ENCODE data around the gene GSE1.

The GSE1 gene

DNA sequence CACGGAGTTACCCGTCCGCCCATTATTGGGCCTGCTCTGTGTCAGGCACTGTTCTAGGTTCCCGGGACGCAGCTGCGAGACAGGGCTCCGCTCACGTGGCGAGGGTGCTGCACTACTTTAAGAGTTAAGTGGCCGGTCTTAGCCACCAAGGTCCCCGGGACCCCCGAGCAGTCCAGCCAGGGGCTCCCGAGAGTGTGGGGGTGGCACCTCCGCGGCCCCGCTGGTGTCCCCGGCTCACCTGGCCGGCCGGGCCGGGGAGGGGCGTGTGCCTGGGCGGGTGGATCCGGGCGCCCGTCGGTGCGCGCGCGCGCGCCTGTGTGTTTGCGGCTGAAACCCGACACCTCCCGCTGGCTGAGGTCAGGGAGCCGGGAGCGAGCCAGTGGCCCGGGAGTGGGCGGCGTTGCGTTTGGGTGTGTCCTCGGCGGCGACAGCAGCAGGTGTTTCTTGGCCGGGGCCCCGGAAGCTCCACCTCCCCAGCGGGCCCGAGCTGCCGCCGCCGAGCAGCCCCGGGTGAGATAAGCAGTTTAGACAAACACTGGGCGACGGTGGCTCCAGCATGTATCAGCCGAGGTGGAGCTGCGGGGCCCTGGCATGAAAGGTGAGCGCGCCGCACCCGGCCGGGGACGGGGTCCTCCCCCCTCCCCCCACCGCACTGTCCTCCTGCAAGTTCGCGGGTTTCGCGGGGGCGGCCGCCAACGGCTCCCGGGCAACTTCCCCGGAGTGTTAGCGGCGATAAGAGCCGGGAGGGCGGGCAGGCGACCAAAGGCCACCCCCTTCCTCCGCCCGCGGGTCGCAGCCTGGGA lies at the start of gene GSE1:
GSE1 (plus strand) TSS at position 522 of the 803 bp plus-strand sequence; CDS start at position 592, 70 bp downstream.
- Histone ChIP-seq H3K27me3 (ENCODE audit: insufficient read depth, low read length) (no peaks in the 10 kb centered on the region), H3K4me1 (ENCODE audit: control insufficient read depth, insufficient read depth, low read length, unreplicated experiment) (peaks cover 16% of the 10 kb centered on the region), H3K4me3 (ENCODE audit: low read depth, low read length) (peak within 1 kb of the TSS; percentile 79), H3K36me3 (ENCODE audit: insufficient read depth, low read length) (no peaks in the 10 kb centered on the region), H3K27ac (ENCODE audit: low read depth, low read length) (peak within 1 kb of the TSS; percentile 73), H2AFZ (ENCODE audit: low read length, unreplicated experiment) (peak within 1 kb of the TSS; percentile 21), H3K79me2 (ENCODE audit: control insufficient read depth, insufficient read depth, low read length, unreplicated experiment) (peaks cover 3% of the 10 kb centered on the region)

DNA sequence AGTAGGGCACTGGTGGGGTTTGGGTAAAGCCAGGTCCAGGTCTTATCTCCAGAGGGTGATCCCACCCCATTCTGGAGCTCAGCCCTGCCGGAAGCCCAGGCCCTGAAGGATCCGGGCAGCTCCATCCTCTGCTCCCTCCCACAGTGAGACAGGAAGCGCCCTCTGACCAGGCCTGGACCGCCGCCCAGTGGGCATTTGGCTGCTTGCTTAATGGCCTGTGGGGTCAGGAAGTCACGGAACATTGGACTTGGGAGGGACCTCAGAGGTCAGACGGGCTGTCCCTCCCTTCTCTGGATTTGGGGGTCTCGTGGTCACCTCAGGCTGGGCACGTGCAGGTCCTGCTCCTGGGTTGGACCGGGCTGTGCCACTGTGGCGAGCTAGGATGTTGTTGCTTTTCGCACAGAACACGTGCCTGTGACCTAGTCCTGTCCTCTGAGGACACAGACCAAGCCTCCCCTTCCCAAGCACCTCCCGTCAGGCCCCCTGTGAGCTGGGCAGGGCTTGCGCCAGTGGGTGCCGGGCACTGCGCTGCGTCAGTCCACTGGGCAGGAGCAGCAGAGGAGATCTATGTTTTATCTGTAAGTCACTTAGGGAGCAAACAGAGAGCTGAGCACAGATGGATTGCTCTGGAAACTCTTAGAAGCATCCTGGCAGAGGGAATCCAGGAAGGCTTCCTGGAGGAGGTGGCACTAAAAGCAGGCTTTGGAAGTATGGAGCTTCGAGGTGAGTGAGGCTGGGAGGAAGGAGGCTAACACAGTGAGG lies 49.4 kb upstream of the GSE1 start:
- peaks cover 20% of the 10 kb centered on the region for H3K4me1 ChIP-seq (ENCODE audit: control insufficient read depth, insufficient read depth, low read length, unreplicated experiment)
- H2AFZ ChIP-seq (ENCODE audit: low read length, unreplicated experiment), result no peak overlapping the region

DNA sequence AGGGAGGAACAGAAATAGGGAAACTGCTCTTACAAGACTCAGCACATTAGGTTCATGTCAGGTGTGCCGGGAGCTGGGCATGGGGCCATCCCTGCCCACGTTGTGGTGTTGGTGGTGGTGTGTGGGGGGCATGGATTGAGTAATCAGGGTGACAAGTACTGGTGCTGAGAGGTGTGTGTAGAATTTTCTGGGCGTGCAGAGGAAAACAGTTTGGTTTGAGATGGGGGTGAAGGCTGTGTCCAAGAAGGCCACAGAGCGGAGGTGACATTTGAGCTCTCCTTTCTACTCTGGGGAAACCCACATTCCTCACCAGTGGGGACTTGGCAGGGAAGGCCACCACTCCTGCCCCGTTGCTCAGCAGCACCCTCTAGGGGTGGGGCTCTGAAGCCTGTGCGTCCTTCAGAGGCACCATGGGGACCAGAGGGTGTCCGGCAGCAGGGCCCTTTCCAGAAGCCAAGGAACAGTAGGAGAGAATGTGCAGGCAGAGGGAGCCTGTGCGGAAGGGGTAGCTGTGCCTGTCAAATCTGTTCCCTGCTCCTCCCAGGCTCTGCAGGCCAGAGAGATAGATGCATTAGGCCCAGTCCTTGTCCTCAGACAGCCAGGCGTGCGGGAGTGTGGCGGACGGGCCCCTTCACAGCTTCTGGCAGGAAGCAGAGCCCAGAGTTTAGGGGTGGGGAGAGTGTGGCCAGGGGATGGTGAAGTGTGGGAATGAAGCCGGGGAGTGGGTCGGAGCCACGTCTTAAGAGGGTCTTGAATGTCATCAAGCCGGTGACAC lies 48.7 kb upstream of the GSE1 start:
- Histone ChIP-seq H3K27ac (ENCODE audit: low read depth, low read length) (no peak overlapping the region), H3K4me3 (ENCODE audit: low read depth, low read length) (no peak overlapping the region), H3K79me2 (ENCODE audit: control insufficient read depth, insufficient read depth, low read length, unreplicated experiment) (peaks cover 46% of the 10 kb centered on the region), H3K27me3 (ENCODE audit: insufficient read depth, low read length) (no peaks in the 10 kb centered on the region), H3K4me1 (ENCODE audit: control insufficient read depth, insufficient read depth, low read length, unreplicated experiment) (peaks cover 17% of the 10 kb centered on the region), H2AFZ (ENCODE audit: low read length, unreplicated experiment) (no peak overlapping the region), H3K36me3 (ENCODE audit: insufficient read depth, low read length) (no peaks in the 10 kb centered on the region)

More for the DNA sequence above, 49.4 kb upstream of the GSE1 start:
- peaks cover 54% of the 10 kb centered on the region for H3K79me2 ChIP-seq (ENCODE audit: control insufficient read depth, insufficient read depth, low read length, unreplicated experiment)
- no peak overlapping the region for H3K4me3 ChIP-seq (ENCODE audit: low read depth, low read length)
- no peaks in the 10 kb centered on the region for H3K36me3 ChIP-seq (ENCODE audit: insufficient read depth, low read length)
- no peak overlapping the region for H3K27ac ChIP-seq (ENCODE audit: low read depth, low read length)
- H3K27me3 ChIP-seq (ENCODE audit: insufficient read depth, low read length), result no peaks in the 10 kb centered on the region

DNA sequence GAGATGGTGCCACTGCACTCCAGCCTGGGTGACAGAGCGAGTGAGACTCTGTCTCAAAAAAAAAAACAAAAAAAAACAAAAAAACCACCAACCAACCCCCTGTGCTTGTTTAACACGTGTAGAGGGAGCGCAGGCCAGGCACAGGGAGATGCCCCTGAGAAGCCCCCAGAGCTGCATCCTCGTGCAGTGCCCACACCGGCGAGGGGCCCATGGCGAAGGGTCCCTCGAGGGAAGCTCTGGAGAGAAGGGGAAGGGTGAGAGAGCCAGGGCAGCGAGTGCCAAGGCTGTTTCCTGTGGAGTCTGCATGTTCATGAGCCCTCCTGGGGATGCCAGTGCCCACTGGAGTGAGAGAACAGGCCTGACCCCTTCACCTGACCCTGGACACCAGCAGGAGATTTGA lies 47.8 kb upstream of the GSE1 start:
- no peaks in the 10 kb centered on the region for H3K27me3 ChIP-seq (ENCODE audit: insufficient read depth, low read length)
- H3K27ac ChIP-seq (ENCODE audit: low read depth, low read length), result no peak overlapping the region
- peaks cover 15% of the 10 kb centered on the region for H3K4me1 ChIP-seq (ENCODE audit: control insufficient read depth, insufficient read depth, low read length, unreplicated experiment)
- no peak overlapping the region for H2AFZ ChIP-seq (ENCODE audit: low read length, unreplicated experiment)
- H3K79me2 ChIP-seq (ENCODE audit: control insufficient read depth, insufficient read depth, low read length, unreplicated experiment), result peaks cover 46% of the 10 kb centered on the region
- H3K36me3 ChIP-seq (ENCODE audit: insufficient read depth, low read length), result no peaks in the 10 kb centered on the region
- H3K4me3 ChIP-seq (ENCODE audit: low read depth, low read length), result no peak overlapping the region

DNA sequence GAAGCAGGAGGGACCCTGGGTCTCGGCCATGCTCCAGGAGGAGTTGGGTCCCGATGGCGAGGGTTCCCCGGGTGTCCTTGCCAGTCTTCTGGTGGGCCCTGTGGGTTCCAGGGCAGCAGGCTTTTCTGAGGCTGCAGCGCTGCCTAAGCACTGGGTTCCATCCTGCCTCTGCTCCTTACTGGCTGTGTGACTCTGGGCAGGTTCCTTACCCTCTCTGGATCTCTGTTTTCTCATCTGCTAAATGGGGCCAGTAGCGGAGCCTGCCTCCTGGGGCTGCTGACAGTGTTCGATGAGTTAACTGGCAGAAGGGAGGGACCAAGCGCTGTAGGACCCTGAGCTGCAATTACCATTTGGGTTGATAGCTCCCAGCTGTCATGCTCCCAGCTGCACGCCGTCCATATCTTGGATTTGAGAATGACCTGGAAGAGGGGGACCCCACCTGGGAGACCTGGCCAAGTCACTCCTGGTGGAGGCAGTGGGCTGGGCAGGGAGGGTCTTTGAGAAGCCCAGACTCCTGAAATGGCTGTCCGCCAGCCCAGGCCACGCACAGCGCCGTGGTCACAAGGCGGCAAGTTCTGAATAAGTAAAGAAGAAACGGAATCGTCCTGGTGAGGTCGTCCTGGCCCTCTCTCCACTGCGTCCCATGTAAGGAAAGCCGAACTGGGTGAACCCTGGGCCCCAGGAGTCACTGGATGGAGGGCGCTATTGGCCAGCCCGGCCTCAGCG lies 47.2 kb upstream of the GSE1 start:
- H3K36me3 ChIP-seq (ENCODE audit: insufficient read depth, low read length), result no peaks in the 10 kb centered on the region
- peaks cover 15% of the 10 kb centered on the region for H3K4me1 ChIP-seq (ENCODE audit: control insufficient read depth, insufficient read depth, low read length, unreplicated experiment)
- H3K79me2 ChIP-seq (ENCODE audit: control insufficient read depth, insufficient read depth, low read length, unreplicated experiment), result peaks cover 47% of the 10 kb centered on the region
- H3K4me3 ChIP-seq (ENCODE audit: low read depth, low read length), result no peak overlapping the region
- no peaks in the 10 kb centered on the region for H3K27me3 ChIP-seq (ENCODE audit: insufficient read depth, low read length)
- H2AFZ ChIP-seq (ENCODE audit: low read length, unreplicated experiment), result no peak overlapping the region
- no peak overlapping the region for H3K27ac ChIP-seq (ENCODE audit: low read depth, low read length)

DNA sequence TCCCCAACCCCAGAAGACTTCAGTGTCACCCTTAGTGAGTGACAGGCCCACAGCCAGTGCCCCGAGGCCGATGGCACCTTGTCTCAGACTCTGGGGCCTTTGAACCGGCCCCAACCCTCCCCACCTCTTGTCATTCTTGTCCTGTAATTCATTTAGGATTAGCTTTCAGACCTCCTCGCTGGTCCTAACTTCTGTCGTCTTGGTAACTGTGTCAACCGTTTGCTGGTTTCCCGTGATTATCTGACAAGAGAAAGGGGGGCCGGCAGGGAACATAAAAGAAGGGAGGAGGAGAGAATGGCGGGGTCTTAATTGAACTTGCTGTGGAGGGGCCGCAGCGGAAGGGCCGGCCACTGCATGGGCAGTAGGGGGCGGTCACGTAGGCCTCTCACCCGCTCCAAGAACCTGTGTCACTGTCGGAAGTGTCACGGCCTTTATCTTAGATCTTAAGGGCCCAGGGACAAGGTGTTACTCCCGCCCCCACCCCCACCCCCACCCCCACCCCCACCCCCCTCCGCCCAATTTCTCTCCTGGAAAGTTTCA lies 46.5 kb upstream of the GSE1 start:
- H3K27ac ChIP-seq (ENCODE audit: low read depth, low read length), result no peak overlapping the region
- H2AFZ ChIP-seq (ENCODE audit: low read length, unreplicated experiment), result no peak overlapping the region
- H3K27me3 ChIP-seq (ENCODE audit: insufficient read depth, low read length), result no peaks in the 10 kb centered on the region
- H3K79me2 ChIP-seq (ENCODE audit: control insufficient read depth, insufficient read depth, low read length, unreplicated experiment), result peaks cover 42% of the 10 kb centered on the region
- no peaks in the 10 kb centered on the region for H3K36me3 ChIP-seq (ENCODE audit: insufficient read depth, low read length)
- peaks cover 15% of the 10 kb centered on the region for H3K4me1 ChIP-seq (ENCODE audit: control insufficient read depth, insufficient read depth, low read length, unreplicated experiment)
- H3K4me3 ChIP-seq (ENCODE audit: low read depth, low read length), result no peak overlapping the region

DNA sequence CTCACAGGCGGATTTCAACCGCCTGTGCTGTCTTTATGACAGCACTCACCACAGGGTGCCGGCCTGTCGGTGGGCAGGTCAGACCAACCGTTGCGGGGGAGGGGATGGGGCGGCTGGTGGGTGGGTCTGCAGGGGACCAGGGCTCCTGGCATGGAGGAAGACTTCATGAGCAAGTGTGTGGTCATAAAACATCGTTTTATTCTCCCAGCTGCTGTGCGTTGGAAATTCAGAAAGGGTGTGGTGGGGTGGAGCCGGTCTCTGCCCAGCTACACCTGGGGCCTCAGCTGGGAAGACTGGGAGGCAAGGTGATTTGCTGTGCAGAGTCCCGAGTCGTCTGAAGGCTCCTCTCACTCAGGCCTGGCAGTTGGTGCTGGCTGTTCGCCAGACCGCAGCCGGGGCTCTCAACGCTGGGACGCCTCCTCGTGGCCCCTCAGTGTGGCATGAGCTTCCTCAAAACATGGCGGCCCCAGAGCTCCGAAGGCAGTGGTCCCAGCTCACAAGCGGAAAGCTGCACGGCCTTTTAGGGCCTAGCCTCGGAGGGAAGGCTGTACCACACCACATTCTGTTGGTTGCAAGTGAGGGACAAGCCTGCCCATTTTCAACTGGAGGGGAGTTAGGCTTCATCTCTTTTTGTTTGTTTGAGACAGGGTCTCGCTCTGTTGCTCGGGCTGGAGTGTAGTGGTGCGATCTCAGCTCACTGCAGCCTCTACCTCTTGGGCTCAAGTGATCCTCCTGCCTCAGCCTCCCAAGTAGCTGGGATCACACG lies 45.8 kb upstream of the GSE1 start:
- peaks cover 12% of the 10 kb centered on the region for H3K4me1 ChIP-seq (ENCODE audit: control insufficient read depth, insufficient read depth, low read length, unreplicated experiment)
- H3K27ac ChIP-seq (ENCODE audit: low read depth, low read length), result no peak overlapping the region
- no peak overlapping the region for H3K4me3 ChIP-seq (ENCODE audit: low read depth, low read length)
- peaks cover 42% of the 10 kb centered on the region for H3K79me2 ChIP-seq (ENCODE audit: control insufficient read depth, insufficient read depth, low read length, unreplicated experiment)
- no peaks in the 10 kb centered on the region for H3K27me3 ChIP-seq (ENCODE audit: insufficient read depth, low read length)
- H2AFZ ChIP-seq (ENCODE audit: low read length, unreplicated experiment), result no peak overlapping the region
- H3K36me3 ChIP-seq (ENCODE audit: insufficient read depth, low read length), result no peaks in the 10 kb centered on the region

DNA sequence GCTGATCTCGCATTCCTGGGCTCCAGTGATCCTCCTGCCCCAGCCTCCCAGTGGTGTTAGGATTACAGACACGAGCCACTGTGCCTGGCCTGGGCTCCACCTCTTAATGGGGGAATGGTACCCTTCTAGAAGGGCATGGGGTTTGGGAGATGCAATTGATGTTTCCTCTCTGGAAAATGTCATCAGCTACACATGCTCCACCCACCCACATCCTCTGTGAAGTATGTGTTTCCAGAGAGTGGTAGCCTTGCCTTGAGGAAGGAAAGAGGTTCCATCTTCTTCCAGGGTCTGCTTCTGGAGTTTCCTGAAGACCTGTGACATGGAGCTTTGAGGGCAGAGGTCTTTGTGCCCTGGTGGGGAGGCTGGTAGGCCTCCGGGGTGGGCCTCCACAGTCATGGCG lies 45.2 kb upstream of the GSE1 start:
- H3K4me1 ChIP-seq (ENCODE audit: control insufficient read depth, insufficient read depth, low read length, unreplicated experiment), result peaks cover 10% of the 10 kb centered on the region

DNA sequence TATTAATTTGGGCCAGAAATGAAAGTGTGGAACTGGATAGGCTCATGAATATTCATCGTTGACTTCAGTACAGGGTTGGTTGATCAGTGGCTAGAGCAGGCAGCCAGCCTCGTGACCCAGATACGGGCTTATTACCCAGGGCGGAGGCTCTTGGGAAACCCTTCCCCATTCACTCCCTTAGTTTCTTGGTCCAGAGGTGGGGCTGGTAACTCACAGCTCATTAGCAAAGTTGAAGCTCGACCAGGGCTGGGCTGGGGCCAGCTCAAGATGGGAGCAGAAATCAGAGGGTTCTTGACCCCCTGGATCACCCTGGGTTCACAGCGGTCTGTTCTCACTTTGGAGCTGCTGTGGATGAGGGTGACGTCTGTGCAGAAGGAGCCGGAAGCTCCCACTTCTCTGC lies 44.6 kb upstream of the GSE1 start:
- Histone ChIP-seq H2AFZ (ENCODE audit: low read length, unreplicated experiment) (no peak overlapping the region), H3K4me3 (ENCODE audit: low read depth, low read length) (no peak overlapping the region), H3K36me3 (ENCODE audit: insufficient read depth, low read length) (no peaks in the 10 kb centered on the region), H3K27ac (ENCODE audit: low read depth, low read length) (no peak overlapping the region), H3K4me1 (ENCODE audit: control insufficient read depth, insufficient read depth, low read length, unreplicated experiment) (peaks cover 6% of the 10 kb centered on the region), H3K27me3 (ENCODE audit: insufficient read depth, low read length) (no peaks in the 10 kb centered on the region), H3K79me2 (ENCODE audit: control insufficient read depth, insufficient read depth, low read length, unreplicated experiment) (peaks cover 36% of the 10 kb centered on the region)

More for the DNA sequence above, 45.2 kb upstream of the GSE1 start:
- no peaks in the 10 kb centered on the region for H3K36me3 ChIP-seq (ENCODE audit: insufficient read depth, low read length)
- H3K27me3 ChIP-seq (ENCODE audit: insufficient read depth, low read length), result no peaks in the 10 kb centered on the region
- no peak overlapping the region for H2AFZ ChIP-seq (ENCODE audit: low read length, unreplicated experiment)
- no peak overlapping the region for H3K27ac ChIP-seq (ENCODE audit: low read depth, low read length)
- peaks cover 36% of the 10 kb centered on the region for H3K79me2 ChIP-seq (ENCODE audit: control insufficient read depth, insufficient read depth, low read length, unreplicated experiment)
- H3K4me3 ChIP-seq (ENCODE audit: low read depth, low read length), result no peak overlapping the region
